Urinary bladder (tissue), 4 donors: ENCODE measurements around the gene ENTHD1. TPM values are rescaled to one million over a fixed set of nuclear protein-coding genes. Genes with fewer than 3 reads are reported as not detected.

Experiments
- DNase-seq: peaks from one replicate; pipeline ENCODE4 v3.0.0-alpha.2; 2015; ENCODE audit errors: extremely low spot score
- H3K27ac ChIP-seq: one replicate; pipeline ENCODE4 v1.5.1; 2013; ENCODE audit warnings: low read depth, mild to moderate bottlenecking, moderate library complexity
- H3K36me3 ChIP-seq: one replicate; pipeline ENCODE4 v1.6.1; 2013; ENCODE audit warnings: mild to moderate bottlenecking, moderate library complexity; ENCODE audit not compliant: insufficient read depth
- H3K4me1 ChIP-seq: one replicate; pipeline ENCODE4 v1.6.1; 2013; ENCODE audit warnings: mild to moderate bottlenecking, moderate library complexity; ENCODE audit not compliant: insufficient read depth
- H3K4me3 ChIP-seq: one replicate; pipeline ENCODE4 v1.5.1; 2013; ENCODE audit warnings: low read depth, low read length
- WGBS: extraction: QIAGEN DNeasy Blood & Tissue Kit; methylation state at CpG from one replicate; pipeline ENCODE4 v1.1.7; 2013; 5-methylcytosine and 5-hydroxymethylcytosine counted together
- polyA plus RNA-seq: library from polyadenylated mRNA; stranded (reverse); fragments of 200-250 nt; gene quantifications from one replicate; pipeline ENCODE4 v1.2.3, GENCODE V29; 2013
- total RNA-seq: library from RNA; depleted of rRNA; stranded (reverse); fragments of >200 nt; gene quantifications from one replicate; pipeline ENCODE4 v1.2.3, GENCODE V29; 2014
- donor health status: healthy with polysubstance abuse.
- donor health status: healthy.

The ENTHD1 gene
- total and polyA plus RNA-seq, 2 donors, result not detected

DNA sequence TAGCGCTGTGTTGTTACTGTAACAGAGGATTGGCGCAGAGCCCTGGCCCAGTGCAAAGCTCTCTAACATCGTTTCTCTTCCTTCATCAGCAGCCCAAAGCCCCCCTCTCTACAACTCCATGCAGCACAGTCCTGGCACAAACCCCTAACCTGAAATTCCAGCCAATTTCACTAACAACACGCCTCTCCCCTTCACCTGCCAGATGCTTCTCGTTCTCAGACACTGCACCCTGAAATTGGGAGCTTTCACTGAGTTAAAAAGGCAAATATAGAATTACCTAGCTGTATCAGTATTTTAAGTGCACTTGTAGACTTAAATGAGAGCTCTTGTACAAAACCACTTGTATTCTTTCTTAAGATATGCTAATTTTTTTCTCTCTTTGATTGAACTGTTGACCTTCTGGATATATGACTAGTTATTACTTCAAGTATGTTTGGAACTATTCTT lies 23.7 kb upstream of the ENTHD1 start:
- no peak for DNase-seq
- H3K36me3 ChIP-seq, result no peaks in the 10 kb centered on the region
- H3K4me1 ChIP-seq, result no peaks in the 10 kb centered on the region
- H3K27ac ChIP-seq, result no peak overlapping the region
- H3K4me3 ChIP-seq, result no peak overlapping the region
- WGBS, result 35% methylated on average over 5 of the region's 5 CpGs

DNA sequence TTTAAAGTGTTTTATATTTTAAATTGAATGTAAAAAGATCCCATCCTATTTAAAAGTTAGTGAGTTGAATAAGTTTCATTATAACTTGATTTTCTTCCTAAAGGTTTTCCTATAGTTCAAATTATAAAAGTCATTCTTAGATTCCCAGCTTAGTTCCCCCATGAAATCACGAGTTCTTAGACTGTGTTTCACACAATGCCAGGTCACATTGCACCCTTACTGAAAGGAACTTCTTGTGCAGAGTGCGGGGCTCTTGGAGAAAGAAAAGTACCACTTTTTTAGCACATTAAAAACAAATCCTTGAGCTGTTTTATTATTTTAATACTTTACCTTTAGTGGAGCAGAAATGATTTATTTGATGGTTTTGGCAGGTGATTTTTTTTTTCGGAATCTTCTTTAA lies 22.9 kb upstream of the ENTHD1 start:
- Histone ChIP-seq H3K4me1 (no peaks in the 10 kb centered on the region), H3K36me3 (no peaks in the 10 kb centered on the region), H3K27ac (no peak overlapping the region), H3K4me3 (no peak overlapping the region)
- WGBS, result 89% methylated on average over 3 of the region's 3 CpGs
- no peak for DNase-seq

DNA sequence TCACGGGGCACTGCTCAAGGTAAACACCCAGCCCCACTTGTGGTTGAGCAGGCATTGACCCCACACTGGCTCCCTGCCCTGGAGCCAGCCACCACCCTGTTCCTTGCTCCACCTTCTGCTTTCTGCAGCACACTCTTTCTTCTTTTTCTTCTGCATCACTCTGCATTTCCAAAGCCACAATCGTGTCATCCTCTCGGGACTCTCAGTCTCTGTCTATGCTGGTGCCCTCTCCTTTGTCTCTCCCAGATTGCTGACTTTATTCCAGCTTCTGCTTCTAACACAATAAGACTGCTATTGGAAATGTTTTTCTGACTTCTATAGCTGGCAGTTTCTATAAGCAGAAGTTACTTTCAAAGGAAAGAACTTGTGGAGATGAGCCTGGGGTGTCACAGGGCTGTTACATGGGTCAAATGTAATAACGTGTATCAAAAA lies 21.8 kb upstream of the ENTHD1 start:
- H3K4me1 ChIP-seq, result no peaks in the 10 kb centered on the region
- no peak for DNase-seq
- H3K4me3 ChIP-seq, result no peak overlapping the region
- 71% methylated on average over 4 of the region's 4 CpGs for WGBS
- H3K36me3 ChIP-seq, result no peaks in the 10 kb centered on the region
- H3K27ac ChIP-seq, result no peak overlapping the region

DNA sequence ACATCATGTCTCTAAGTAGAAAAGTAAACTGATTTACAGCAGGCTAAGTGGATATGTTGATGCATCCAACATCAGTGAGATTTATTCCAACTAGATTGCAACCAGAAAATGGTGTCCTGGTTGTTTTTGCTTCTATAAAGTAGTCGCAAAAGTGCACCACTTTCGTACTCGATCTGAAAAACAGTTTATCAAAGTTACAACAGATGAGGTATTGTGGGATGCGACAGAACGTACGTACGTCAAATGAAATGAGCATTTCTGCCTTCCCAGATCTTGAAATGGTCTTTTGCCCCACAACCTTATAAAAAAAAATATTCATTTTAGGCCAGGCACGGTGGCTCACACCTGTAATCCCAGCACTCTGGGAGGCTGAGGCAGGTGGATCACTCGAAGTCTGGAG lies 21.0 kb upstream of the ENTHD1 start:
- Histone ChIP-seq H3K36me3 (no peaks in the 10 kb centered on the region), H3K4me1 (no peaks in the 10 kb centered on the region), H3K27ac (no peak overlapping the region), H3K4me3 (no peak overlapping the region)
- DNase-seq, result no peak
- 92% methylated on average over 9 of the region's 9 CpGs for WGBS

DNA sequence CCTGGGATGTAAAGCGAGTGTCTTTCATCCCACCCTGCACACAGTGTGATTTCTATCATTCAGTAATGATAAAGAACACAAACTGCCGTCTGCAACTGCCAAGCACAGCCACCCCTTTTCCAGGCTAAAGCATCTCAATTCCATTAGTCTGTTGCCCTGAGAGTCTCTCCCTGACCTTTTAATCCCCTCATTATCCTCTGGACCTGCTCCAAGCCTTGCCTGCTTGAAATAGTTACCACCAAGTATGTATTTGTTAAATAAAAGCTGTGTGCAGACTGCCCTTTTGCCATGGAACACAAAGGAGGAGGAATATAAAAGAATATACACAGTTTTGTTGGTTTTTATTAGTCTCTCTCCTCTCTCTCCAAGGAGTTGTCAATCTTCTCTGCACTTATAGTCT lies 20.3 kb upstream of the ENTHD1 start:
- no peaks in the 10 kb centered on the region for H3K4me1 ChIP-seq
- no peak overlapping the region for H3K27ac ChIP-seq
- H3K36me3 ChIP-seq, result no peaks in the 10 kb centered on the region
- DNase-seq, result no peak
- 57% methylated on average over 2 of the region's 2 CpGs for WGBS
- no peak overlapping the region for H3K4me3 ChIP-seq

DNA sequence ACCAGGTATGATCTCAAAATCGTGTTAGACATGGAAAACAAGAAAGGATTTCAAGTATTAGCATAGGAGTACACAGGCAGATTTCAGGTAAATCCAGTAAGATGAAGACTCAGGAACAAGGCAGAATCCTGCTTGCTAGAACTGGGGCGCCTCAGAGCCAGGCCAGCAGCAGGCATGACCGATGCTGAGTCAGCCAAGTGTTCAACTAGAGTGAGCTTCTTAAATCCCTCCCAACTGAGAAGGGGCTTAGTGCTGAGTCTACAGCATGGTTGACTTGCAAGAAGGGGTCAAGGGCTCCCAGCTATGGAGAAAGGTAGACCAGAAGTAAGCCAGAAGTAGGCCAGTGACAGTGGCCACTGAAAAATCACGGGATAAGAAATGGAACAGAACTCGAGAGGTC lies 19.8 kb upstream of the ENTHD1 start:
- Histone ChIP-seq H3K36me3 (no peaks in the 10 kb centered on the region), H3K27ac (no peak overlapping the region), H3K4me1 (no peaks in the 10 kb centered on the region), H3K4me3 (no peak overlapping the region)
- DNase-seq, result no peak
- WGBS, result 87% methylated on average over 5 of the region's 5 CpGs

- DNase-seq, result no peak
- WGBS, result 67% methylated on average over 9 of the region's 9 CpGs
- Histone ChIP-seq H3K4me1 (no peaks in the 10 kb centered on the region), H3K36me3 (no peaks in the 10 kb centered on the region), H3K4me3 (no peak overlapping the region), H3K27ac (no peak overlapping the region)
Measured at GRCh38 chr22:39910876-39911613, 17.5 kb upstream of the ENTHD1 start.

GRCh38 chr22:39908737-39909136 lies 15.2 kb upstream of the ENTHD1 start:
- H3K27ac ChIP-seq, result no peak overlapping the region
- no peaks in the 10 kb centered on the region for H3K4me1 ChIP-seq
- DNase-seq, result no peak
- no peak overlapping the region for H3K4me3 ChIP-seq
- peaks cover 2% of the 10 kb centered on the region for H3K36me3 ChIP-seq
- 74% methylated on average over 5 of the region's 5 CpGs for WGBS

GRCh38 chr22:39908136-39908535 lies 14.6 kb upstream of the ENTHD1 start:
- Histone ChIP-seq H3K36me3 (peaks cover 2% of the 10 kb centered on the region), H3K27ac (no peak overlapping the region), H3K4me1 (no peaks in the 10 kb centered on the region), H3K4me3 (no peak overlapping the region)
- no peak for DNase-seq
- WGBS, result 83% methylated on average over 2 of the region's 2 CpGs

DNA sequence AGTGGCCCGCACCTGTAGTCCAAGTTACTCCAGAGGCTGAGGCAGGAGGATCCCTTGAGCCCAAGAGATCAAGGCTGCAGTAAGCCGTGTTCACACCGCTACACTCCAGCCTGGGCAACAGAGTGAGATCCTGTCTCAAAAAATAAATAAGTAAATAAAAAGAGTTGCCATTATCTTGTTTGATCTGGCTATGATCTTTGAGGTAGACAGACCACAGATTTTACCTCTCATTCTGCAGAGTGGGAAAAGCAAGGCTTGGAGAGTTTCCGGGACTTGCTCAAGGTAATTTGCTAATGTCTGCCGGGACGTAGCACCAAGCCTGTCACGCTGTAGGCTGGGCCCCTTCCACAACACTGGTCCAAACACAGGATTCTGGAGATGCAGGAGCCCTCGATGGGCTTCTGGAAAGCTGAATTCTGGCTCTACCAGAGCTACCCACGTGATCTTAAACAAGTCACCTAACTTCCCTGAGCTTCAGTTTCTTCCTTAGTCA lies 14.1 kb upstream of the ENTHD1 start:
- H3K27ac ChIP-seq, result no peak overlapping the region
- WGBS, result 85% methylated on average over 9 of the region's 9 CpGs
- H3K36me3 ChIP-seq, result peaks cover 2% of the 10 kb centered on the region
- H3K4me1 ChIP-seq, result no peaks in the 10 kb centered on the region
- no peak for DNase-seq
- H3K4me3 ChIP-seq, result no peak overlapping the region

DNA sequence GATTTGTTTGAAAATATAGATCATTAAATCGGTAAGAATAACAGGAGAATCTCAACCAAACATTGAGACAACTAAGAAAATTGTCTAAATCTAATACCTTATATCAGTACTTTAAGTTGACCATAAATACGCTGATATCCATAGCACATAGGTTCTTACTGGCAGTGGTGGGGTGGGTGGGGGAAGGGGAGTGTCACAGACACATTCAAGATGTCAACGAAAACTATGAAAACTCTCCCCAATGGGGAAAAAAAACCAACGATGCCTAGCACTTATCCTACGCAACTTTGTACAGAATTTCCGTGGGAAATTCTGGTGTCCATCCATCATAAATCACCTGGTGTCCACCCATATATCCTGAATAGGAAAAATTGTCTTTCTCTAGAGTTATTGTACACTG lies 13.5 kb upstream of the ENTHD1 start:
- H3K4me3 ChIP-seq, result peak overlapping the region; percentile 8
- DNase-seq, result no peak
- WGBS, result 80% methylated on average over 6 of the region's 6 CpGs

GRCh38 chr22:39906207-39906606 lies 12.6 kb upstream of the ENTHD1 start:
- 73% methylated on average over 3 of the region's 3 CpGs for WGBS
- no peak for DNase-seq
- H3K4me1 ChIP-seq, result no peaks in the 10 kb centered on the region
- H3K4me3 ChIP-seq, result no peak overlapping the region
- peaks cover 2% of the 10 kb centered on the region for H3K36me3 ChIP-seq
- H3K27ac ChIP-seq, result no peak overlapping the region

More for the DNA sequence above, 13.5 kb upstream of the ENTHD1 start:
- Histone ChIP-seq H3K36me3 (peaks cover 2% of the 10 kb centered on the region), H3K4me1 (no peaks in the 10 kb centered on the region), H3K27ac (no peak overlapping the region)

- Histone ChIP-seq H3K27ac (peak overlapping the region; percentile 0), H3K4me1 (no peaks in the 10 kb centered on the region), H3K36me3 (peaks cover 2% of the 10 kb centered on the region), H3K4me3 (no peak overlapping the region)
- 92% methylated on average over 3 of the region's 3 CpGs for WGBS
- DNase-seq, result no peak
Measured at GRCh38 chr22:39905687-39906086, 12.1 kb upstream of the ENTHD1 start.

- DNase-seq, result no peak
- WGBS, result 82% methylated on average over 4 of the region's 4 CpGs
- peak overlapping the region; percentile 10 for H3K4me3 ChIP-seq
- no peak overlapping the region for H3K27ac ChIP-seq
- no peaks in the 10 kb centered on the region for H3K4me1 ChIP-seq
- H3K36me3 ChIP-seq, result peaks cover 2% of the 10 kb centered on the region
Measured at GRCh38 chr22:39904862-39905261, 11.3 kb upstream of the ENTHD1 start.
